DMS114 treated with DMSO at 0.1 percent for 48 hours (cell line): Measurements from ENCODE around the gene CABYR.

Experiments
- DNase-seq: peaks from one replicate; lab custom pipeline; 2025; ENCODE audit not compliant: unreplicated experiment; lab: John Stamatoyannopoulos, UW

CABYR gene

GRCh38 chr18:24189007-24189528 is 50.2 kb downstream of the CABYR start:
- no peak for DNase-seq

GRCh38 chr18:24189664-24190346 is 50.9 kb downstream of the CABYR start:
- DNase-seq = no peak

- no peak for DNase-seq
Measured at GRCh38 chr18:24190590-24190989, 51.7 kb downstream of the CABYR start.

- DNase-seq = no peak
Measured at GRCh38 chr18:24195296-24196053, 56.6 kb downstream of the CABYR start.

GRCh38 chr18:24196764-24197163 is 57.9 kb downstream of the CABYR start:
- DNase-seq = no peak

GRCh38 chr18:24197412-24197811 is 58.5 kb downstream of the CABYR start:
- DNase-seq = no peak

- no peak for DNase-seq
Measured at GRCh38 chr18:24198461-24198860, 59.6 kb downstream of the CABYR start.

GRCh38 chr18:24199372-24199962 is 60.6 kb downstream of the CABYR start:
- DNase-seq = no peak

GRCh38 chr18:24200494-24201290 is 61.8 kb downstream of the CABYR start:
- no peak for DNase-seq

GRCh38 chr18:24201699-24202687 is 63.1 kb downstream of the CABYR start:
- no peak for DNase-seq

GRCh38 chr18:24204904-24205303 is 66.0 kb downstream of the CABYR start:
- no peak for DNase-seq

- no peak for DNase-seq
Measured at GRCh38 chr18:24208270-24209035, 69.6 kb downstream of the CABYR start.

GRCh38 chr18:24209558-24209957 is 70.7 kb downstream of the CABYR start:
- DNase-seq = no peak
